Prostate gland (tissue), 2 donors: ENCODE results near the gene B3GALT4.

Source experiments
- CTCF ChIP-seq, 4 experiments: fragments of 200-600 bp in 2 of 4; fragments of 450-650 bp in 2 of 4; sonication (generic) in 2 of 4; IDR thresholded peaks; 1 replicate in 3 of 4; 2 replicates in 1 of 4; pipeline ENCODE4 v1.5.1; 2016 to 2019; ENCODE audit warnings: antibody characterized with exemption in 4 of 4, mild to moderate bottlenecking in 2 of 4, moderate library complexity in 2 of 4
- POLR2AphosphoS5 ChIP-seq: sonication (generic); formaldehyde crosslinking; IDR thresholded peaks from one replicate; pipeline ENCODE4 v1.6.1; 2017; ENCODE audit warnings: antibody characterized with exemption

GRCh38 chr6:33314515-33314942 lies 37.6 kb downstream of the B3GALT4 start:
- TF ChIP-seq POLR2AphosphoS5 (peak; percentile 6), CTCF (IDR thresholded peaks at IDR 0.05) (no peak)
